Hippocampal formation (tissue), 2 donors: ENCODE measurements around the gene ADAD2.

Experiments used
- DNase-seq, 2 donors: peaks; one replicate each; lab custom pipeline; 2025; lab: John Stamatoyannopoulos, UW

ADAD2 gene

GRCh38 chr16:84246679-84247077 is 55.7 kb downstream of the ADAD2 start:
- DNase-seq = no peak
